CD4-positive, alpha-beta T cell treated with Interleukin-10 for 1 hour (primary cell): ENCODE data around the gene DOCK11.
A peak's percentile ranks its signal among the peaks of the same experiment; 100 is the strongest.
"Not testable (repeated sequence)": the region's sequence is repeated elsewhere in the genome, so short reads cannot be mapped to it uniquely, and the experiment has no call there.

ENCODE experiments used
- DNase-seq: peaks from one replicate; pipeline ENCODE4 v3.0.0-alpha.2; 2020

Gene DOCK11

DNA sequence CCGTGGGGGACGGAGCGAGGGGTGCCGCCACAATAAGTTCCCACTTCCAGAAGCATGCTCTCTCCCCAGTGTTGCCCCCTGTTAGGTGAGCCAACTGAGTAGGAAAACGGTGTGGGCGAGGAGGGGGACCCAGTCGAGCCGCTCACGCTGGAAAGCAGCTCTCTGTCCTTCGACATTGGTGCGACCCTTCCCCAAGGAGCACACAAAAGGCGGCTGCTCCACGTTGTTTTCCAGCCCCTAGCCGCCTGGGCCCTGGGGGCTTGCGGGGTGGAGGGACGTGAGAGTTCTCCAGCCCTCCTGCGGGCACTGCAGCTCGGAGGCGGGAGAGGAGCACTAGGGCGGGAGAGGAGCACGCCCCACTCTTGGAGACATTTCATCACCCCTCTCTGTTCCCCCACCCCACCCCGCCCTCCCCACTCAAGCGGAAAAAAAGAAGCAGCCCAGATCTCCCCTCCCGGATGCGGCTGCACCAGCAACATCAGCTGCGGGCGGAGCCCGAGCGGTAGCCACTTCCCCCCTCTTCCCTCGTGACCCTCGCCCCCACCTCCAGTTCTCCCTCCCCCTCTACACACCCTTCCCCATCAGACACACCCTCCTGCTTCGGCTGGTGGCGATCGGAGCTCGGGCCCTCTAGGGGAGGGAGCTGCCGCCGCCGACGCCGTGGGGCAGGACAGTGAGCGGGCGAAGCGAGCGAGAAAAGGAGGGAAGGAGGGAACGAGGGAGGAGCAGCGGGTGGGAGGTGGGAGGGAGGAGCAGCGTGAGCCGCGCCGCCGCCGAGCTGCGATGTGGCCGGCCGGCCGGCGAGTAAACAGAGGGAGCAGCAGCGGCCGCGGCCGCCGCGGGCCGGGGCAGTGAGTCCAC lies at the start of gene DOCK11:
Gene DOCK11, plus strand, starts transcription at position 755 of the 861 bp plus-strand sequence. CDS start 157 bp downstream, outside the sequence.
- DNase-seq = peak; percentile 86

DNA sequence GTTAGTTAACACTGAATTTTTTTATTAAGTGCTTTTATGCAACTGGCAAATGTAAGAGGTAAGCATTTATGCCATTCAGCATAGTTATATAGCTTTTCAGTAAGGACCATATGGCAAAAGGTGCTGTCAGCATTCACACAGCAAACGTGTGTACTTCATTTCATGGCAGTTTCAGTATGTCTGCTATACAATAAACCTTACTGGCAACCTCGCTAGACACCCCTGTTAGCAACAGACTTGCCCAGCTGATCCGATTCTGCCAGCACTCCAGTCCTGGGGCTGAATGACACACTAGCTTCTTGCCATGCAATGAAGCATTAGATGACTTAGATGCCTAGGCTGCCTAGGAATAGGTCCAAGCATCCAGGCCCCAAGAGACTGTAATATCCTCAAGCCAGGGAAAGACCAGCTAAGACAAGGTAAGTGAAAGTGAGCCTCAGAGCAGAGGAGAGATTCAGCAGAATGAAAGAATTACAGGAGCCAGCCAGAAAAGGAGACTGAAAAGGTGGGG lies 47.3 kb upstream of the DOCK11 start:
- DNase-seq = no peak

DNA sequence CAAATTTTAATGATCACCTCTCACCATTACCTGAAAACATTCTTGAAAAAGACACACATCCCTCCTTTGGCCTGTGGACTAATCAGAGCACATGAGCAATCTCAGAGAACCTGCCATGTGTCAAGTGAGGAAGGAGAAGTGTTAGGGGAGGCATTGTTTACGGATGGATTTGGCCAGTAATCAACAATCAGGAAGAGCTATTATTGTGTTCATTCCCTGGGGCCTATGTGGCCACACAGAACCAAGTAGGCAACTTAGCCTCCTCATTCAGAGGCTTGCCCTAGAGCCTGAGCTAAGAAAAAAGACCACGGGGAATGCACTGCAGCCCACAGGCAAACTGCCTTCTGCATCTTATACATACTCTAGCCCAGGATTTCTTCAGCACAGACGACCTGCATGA lies 40.6 kb upstream of the DOCK11 start:
- no peak for DNase-seq

DNA sequence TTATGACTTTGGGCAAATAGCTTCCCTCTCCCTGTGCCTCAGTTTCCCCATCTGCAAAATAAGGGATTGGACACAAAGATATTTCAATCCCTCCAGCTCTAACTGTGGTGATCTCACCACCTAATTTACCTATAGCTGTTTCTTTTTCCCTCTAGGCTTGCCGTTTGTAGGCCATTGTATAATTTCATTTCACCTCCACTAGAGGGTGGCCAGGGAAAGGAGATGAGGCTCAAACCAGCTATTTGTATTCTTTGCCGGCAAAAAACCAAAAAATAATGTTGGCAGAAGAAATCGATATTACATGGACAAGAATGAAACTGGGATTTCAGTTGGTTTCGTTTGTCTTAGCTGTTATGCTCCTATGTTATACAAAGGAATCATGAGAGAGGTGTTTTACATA lies 36.1 kb upstream of the DOCK11 start:
- DNase-seq = peak; percentile 51

DNA sequence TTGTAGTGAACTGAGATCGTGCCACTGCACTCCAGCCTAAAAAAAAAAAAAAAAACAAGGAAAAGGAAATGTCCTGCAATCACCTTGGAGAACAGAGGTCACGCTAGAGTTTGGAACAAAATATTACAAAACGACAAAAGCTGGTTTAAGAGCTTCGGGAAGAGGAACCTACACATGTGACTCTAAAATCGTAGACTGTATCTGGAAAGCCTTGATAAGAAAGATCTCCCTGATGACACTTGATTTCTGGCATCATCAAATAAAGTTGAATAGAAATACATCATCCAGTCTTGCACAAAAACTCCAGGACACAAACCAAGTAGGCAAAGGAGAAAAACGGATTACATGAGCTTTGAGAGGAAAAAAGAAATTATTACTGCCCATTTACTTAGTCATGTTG lies 31.1 kb upstream of the DOCK11 start:
- no peak for DNase-seq

DNA sequence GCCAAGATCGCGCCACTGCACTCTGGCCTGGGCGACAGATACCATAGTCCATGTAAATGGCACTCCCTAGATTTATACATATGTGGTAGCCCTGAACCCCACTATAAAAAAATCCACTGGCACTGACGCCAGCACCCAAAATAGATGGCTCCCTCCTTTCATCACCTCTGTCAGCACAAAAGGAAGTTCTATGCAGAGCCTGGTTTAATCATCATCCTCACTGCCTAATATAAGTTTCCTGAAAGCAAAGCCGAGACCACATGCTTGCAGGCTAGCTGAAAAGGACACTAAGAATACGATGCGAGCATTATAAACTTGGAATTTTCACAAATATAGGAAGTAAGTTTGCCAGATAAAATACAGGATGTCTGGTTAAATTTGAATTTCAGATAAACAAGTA lies 27.5 kb upstream of the DOCK11 start:
- no peak for DNase-seq

- not testable (repeated sequence) for DNase-seq
Observed at GRCh38 chrX:118470721-118471347, 24.8 kb upstream of the DOCK11 start.

- DNase-seq = no peak
Observed at GRCh38 chrX:118474586-118474985, 21.0 kb upstream of the DOCK11 start.

GRCh38 chrX:118475903-118476302 lies 19.7 kb upstream of the DOCK11 start:
- no peak for DNase-seq

- DNase-seq = no peak
Observed at GRCh38 chrX:118480172-118480571, 15.4 kb upstream of the DOCK11 start.

- DNase-seq = not testable (repeated sequence)
Observed at GRCh38 chrX:118482384-118482783, 13.2 kb upstream of the DOCK11 start.

DNA sequence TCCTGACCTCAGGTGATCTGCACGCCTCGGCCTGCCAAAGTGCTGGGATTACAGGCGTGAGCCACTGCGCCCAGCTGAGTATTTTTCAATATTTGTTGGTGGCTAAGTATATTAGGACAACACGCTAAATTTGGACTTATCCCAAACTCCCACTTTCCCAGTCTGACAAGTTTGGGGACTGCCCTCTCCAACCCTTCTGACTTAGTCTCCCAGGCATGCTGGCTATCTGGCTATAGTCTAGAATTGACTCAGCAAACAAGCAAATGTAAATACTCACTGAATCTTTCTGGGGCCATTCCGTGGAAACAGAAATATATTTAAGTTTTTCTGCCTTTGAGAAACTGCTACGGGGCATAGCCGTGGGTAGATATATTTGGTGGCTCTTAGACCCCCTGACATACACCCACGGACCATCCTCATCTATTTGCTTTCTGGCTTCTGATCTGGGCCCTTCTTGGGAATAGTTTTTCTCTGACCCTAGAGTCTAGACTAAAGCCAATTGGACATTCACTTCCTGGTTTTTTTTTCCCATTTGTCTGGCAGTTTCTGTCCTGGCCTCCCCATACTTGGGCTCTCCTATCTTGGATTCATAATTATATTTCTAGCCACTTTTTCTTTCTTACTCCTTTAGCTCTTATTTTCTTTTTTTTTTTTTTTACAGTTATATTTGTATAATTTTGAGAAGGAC lies 11.3 kb upstream of the DOCK11 start:
- DNase-seq = no peak

DNA sequence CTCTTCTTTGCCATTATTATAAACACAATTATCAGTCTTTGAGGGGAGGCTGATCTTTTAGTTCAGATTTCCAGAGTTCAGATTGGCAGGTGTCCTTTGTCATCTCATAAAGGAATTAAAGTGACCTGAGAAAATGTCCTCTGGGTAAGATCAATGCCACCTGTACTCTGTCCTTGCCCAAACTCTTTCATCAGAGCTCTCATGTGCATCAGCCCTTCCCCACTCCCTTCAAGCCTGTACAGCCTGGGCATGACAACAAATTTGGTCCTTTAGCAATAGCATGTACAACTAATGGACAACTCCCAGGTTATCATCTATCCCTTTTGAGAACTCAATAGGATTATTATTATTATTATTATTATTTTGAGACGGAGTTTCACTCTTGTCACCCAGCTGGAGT lies 8.9 kb upstream of the DOCK11 start:
- not testable (repeated sequence) for DNase-seq

DNA sequence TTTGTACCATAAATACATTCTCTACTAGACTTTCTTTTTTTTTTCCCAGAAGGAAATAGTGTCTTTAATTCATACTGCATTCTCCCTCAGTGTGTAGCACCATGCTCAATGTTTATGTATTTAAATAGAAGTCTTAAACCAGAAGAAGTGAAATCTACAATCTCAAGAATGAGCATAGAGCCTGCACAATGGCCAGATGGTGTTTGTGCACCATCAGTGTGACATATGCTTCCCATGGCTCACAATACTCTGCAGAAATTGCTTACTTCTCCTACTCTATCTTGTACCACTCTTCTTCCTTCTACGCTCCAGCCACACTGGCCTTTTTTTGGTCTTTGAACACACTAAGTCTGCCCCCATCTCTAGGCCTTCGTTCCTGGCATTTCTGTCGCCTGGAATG lies 2.6 kb upstream of the DOCK11 start:
- DNase-seq = no peak

GRCh38 chrX:118493653-118494297 lies 1.8 kb upstream of the DOCK11 start:
- no peak for DNase-seq

- peak; percentile 86 for DNase-seq
Observed at GRCh38 chrX:118495958-118496762, 545 bp downstream of the DOCK11 start.

DNA sequence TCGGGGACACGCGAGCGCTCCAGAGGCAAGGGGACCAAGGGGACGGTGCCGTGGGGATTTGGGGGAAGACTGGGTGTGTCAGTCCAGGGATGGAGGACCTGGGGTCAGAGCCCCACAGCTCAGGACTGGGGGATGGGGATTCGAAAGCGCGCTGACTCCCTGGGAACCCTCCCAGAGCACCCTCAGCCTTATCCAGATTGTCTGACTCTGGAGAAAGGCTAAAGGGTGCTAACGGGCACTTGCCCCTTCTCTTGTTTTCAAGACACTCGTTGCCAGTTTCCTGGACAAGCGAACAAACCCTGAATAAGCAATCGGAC lies 1.1 kb downstream of the DOCK11 start:
- DNase-seq = no peak

DNA sequence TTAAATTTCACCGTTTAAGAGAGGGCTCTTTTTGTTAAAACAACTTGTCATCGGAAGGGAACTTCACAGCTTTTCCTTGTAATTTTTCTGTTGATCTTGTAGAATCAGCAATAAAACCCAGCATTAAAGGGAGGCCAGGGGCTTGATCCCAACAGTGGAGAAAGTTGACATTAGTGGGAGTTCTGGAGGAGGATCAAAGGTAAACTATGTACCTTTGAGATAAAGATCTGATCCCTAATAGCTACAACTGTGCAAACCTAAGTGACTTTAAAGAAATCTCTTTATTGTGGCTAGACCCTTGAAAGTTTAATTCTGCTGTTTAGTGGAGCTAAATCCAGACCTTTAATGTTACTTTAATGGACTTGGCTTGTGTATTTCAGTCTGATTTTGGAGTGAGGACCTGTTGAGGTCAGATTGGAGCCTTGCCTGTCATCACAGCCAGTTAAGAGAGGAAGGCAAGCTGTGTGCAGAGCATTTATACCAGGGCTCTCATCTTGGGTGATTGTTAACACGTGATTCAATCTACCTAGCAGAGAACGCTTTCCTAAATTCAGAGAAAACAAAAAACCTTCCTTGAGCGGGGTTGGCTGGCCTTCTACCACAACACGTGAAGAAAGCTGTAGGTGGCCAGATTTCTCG lies 1.7 kb downstream of the DOCK11 start:
- DNase-seq = peak; percentile 58

GRCh38 chrX:118498351-118498750 lies 2.7 kb downstream of the DOCK11 start:
- no peak for DNase-seq

GRCh38 chrX:118498755-118499154 lies 3.1 kb downstream of the DOCK11 start:
- no peak for DNase-seq

DNA sequence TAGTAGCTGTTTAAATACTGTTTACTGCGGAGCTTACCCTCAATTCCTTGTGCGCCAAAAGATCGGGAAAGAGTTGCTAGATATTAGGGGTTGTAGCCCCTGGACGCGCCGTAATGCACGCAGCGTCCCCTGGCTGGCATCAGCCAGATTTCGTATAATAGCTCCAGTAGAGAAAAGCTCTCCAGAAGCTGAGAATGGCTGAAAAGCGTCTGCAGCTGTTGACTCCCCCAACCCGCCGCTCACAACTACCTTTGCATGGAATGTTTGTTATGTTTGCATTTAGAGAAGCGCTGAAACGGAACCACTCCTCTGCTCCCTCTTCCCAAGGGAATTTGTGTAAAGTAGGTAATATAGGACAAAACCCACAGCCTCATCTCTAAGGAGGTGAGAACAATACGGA lies 3.7 kb downstream of the DOCK11 start:
- DNase-seq = no peak
